Right atrium auricular region (tissue), 2 donors: ENCODE data around the gene KIFBP. TPM values are rescaled to one million over a fixed set of nuclear protein-coding genes. Genes with fewer than 3 reads are reported as not detected.
"Not testable (repeated sequence)": the region's sequence is repeated elsewhere in the genome, so short reads cannot be mapped to it uniquely, and the experiment has no call there.

Experiments
- DNase-seq: peaks from one replicate; pipeline ENCODE4 v3.0.0-alpha.2; 2019; ENCODE audit warnings: low spot score
- H3K27ac ChIP-seq, 2 donors: fragments of 200-600 bp; sonication (generic); 1 replicate in 1 of 2; 2 replicates in 1 of 2; pipeline ENCODE4 v1.5.1; 2016 to 2019
- H3K27me3 ChIP-seq, 2 donors: fragments of 200-600 bp; sonication (generic); one replicate each; pipeline versions ENCODE4 v1.5.1 to v1.6.0; 2017 to 2019
- H3K36me3 ChIP-seq: fragments of 200-600 bp; sonication (generic); one replicate; pipeline ENCODE4 v1.5.1; 2016
- H3K4me1 ChIP-seq, 2 donors: fragments of 200-600 bp; sonication (generic); one replicate each; pipeline versions ENCODE4 v1.5.1 to v1.6.0; 2017 to 2019
- H3K4me3 ChIP-seq, 2 donors: fragments of 200-600 bp; sonication (generic); 1 replicate in 1 of 2; 2 replicates in 1 of 2; pipeline ENCODE4 v1.5.1; 2017 to 2019; ENCODE audit warnings: mild to moderate bottlenecking in 1 of 2, moderate library complexity in 1 of 2
- H3K9me3 ChIP-seq, 2 donors: fragments of 200-600 bp; sonication (generic); one replicate each; pipeline ENCODE4 v1.5.1; 2019
- total RNA-seq, 2 donors: library from RNA; depleted of rRNA; stranded (reverse); fragments of >200 nt; gene quantifications; one replicate each; pipeline ENCODE4 v1.1.0, GENCODE V29; 2016
- TF ChIP-seq, protein P1 (sequence below), 2 donors: fragments of 200-600 bp; sonication (generic); IDR thresholded peaks; one replicate each; pipeline ENCODE4 v1.5.1; 2019; ENCODE audit warnings: antibody characterized with exemption in 2 of 2

Gene KIFBP
- total RNA-seq, 2 donors from 2014 or later, result 36.4 to 48.8 TPM

DNA sequence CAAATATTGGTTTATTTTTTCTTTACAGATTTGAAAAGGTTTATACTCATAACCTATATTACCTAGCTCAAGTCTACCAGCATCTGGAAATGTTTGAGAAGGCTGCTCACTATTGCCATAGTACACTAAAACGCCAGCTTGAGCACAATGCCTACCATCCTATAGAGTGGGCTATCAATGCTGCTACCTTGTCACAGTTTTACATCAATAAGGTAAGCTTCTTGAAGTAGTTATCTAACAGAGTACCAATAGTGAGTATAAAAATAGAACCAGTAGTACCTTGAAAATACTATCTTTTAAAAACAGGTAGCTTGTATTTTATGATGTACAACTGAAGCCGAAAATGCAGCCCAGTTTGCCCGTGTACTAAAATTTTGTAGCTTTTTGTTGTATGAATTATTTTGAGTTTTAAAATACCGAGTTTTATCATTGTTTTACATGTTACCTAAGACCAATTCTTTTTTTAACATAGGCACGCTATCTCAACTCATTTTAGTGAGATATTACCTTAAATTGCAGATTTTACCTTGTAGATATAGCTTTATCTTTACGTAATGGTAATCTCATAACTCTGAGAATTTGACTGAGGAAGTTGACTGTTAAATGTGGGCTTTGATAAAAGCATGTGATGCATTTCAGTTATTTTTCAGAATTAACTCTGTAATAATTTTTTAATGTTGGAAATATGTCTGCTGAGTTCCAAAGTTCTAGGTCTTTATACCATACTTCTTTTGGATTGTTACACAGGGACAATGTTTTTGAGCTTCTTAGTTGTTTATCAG lies 17.3 kb downstream of the KIFBP start:
- TF ChIP-seq, protein P1, sequence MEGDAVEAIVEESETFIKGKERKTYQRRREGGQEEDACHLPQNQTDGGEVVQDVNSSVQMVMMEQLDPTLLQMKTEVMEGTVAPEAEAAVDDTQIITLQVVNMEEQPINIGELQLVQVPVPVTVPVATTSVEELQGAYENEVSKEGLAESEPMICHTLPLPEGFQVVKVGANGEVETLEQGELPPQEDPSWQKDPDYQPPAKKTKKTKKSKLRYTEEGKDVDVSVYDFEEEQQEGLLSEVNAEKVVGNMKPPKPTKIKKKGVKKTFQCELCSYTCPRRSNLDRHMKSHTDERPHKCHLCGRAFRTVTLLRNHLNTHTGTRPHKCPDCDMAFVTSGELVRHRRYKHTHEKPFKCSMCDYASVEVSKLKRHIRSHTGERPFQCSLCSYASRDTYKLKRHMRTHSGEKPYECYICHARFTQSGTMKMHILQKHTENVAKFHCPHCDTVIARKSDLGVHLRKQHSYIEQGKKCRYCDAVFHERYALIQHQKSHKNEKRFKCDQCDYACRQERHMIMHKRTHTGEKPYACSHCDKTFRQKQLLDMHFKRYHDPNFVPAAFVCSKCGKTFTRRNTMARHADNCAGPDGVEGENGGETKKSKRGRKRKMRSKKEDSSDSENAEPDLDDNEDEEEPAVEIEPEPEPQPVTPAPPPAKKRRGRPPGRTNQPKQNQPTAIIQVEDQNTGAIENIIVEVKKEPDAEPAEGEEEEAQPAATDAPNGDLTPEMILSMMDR (IDR thresholded peaks at IDR 0.05), result no peak
- no peak overlapping the region for H3K27ac ChIP-seq
- peaks cover 42% of the 10 kb centered on the region for H3K36me3 ChIP-seq

DNA sequence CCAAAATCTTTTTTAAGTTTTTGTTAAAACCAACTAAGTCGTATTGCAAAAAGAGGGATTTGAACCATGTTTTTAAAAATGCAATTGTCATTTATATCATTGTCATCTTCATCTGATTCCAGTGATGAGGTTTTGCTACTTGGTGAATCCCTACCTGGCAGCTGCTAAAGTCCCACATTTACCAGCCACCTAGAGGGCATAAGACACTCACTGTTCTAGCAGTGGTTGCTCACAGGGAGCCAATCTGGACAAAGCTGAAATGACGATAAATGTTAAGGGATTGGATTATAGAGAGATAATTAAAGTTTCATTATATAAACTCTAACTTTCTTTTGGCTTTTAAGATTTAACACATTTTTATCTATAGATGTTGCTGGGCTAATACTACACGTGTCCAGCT lies 18.7 kb downstream of the KIFBP start:
- peaks cover 42% of the 10 kb centered on the region for H3K36me3 ChIP-seq

More for the DNA sequence above, 17.3 kb downstream of the KIFBP start:
- Histone ChIP-seq H3K27me3 (no peaks in the 10 kb centered on the region), H3K9me3 (no peaks in the 10 kb centered on the region), H3K4me1 (no peaks in the 10 kb centered on the region), H3K4me3 (no peak overlapping the region)
- no peak for DNase-seq

DNA sequence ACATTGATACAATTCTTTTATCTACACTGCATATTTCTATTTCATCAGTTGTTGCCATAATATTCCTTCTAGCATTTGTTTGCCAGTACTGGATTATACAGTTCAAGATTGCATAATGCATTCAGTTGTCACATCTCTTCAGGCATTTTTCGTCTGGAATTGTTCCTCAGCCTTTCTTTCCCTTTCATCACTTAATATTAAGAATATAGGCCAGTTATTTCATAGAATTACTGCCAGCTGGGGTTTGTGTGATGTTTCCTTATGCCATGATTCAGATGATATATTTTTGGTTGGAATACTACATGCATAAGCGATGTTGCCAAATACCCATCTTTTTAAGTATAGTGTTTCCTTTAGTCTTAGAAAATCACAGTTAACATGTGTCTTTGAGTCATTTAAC lies 20.8 kb downstream of the KIFBP start:
- TF ChIP-seq, protein P1 (IDR thresholded peaks at IDR 0.05), result no peak
- H3K4me3 ChIP-seq, result no peak overlapping the region
- H3K4me1 ChIP-seq, result no peaks in the 10 kb centered on the region
- no peaks in the 10 kb centered on the region for H3K9me3 ChIP-seq
- no peaks in the 10 kb centered on the region for H3K27me3 ChIP-seq
- peaks cover 63% of the 10 kb centered on the region for H3K36me3 ChIP-seq
- no peak for DNase-seq
- no peak overlapping the region for H3K27ac ChIP-seq

More for the DNA sequence above, 18.7 kb downstream of the KIFBP start:
- no peaks in the 10 kb centered on the region for H3K27me3 ChIP-seq
- no peak for DNase-seq
- H3K4me1 ChIP-seq, result no peaks in the 10 kb centered on the region
- H3K9me3 ChIP-seq, result no peaks in the 10 kb centered on the region
- no peak overlapping the region for H3K4me3 ChIP-seq
- TF ChIP-seq, protein P1 (IDR thresholded peaks at IDR 0.05), result no peak
- no peak overlapping the region for H3K27ac ChIP-seq

DNA sequence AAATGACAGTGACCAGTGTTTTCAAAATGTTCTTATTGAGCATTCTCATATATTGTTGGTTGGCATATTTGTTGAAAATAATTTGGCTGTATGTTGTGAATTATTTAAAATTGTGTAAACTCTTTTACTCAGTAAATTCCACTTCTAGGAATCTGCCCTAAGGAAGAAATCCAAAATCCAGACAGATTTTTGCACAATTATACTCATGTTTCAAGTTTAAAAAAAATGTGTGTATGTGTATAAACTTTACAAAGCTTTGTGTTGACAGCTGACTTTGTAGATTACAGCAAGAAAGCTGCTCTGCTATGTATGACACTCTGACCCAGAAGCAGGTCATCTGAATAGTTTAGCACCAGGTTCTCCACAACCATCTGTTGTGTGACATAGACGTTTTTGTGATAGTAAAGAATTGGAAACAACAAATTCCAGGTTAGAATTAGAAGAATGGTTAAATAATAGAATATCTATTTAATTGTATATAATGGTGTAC lies 21.6 kb downstream of the KIFBP start:
- Histone ChIP-seq H3K4me1 (no peaks in the 10 kb centered on the region), H3K27ac (no peak overlapping the region), H3K27me3 (no peaks in the 10 kb centered on the region), H3K4me3 (no peak overlapping the region), H3K36me3 (peaks cover 67% of the 10 kb centered on the region), H3K9me3 (no peaks in the 10 kb centered on the region)
- TF ChIP-seq, protein P1 (IDR thresholded peaks at IDR 0.05), result no peak
- no peak for DNase-seq

DNA sequence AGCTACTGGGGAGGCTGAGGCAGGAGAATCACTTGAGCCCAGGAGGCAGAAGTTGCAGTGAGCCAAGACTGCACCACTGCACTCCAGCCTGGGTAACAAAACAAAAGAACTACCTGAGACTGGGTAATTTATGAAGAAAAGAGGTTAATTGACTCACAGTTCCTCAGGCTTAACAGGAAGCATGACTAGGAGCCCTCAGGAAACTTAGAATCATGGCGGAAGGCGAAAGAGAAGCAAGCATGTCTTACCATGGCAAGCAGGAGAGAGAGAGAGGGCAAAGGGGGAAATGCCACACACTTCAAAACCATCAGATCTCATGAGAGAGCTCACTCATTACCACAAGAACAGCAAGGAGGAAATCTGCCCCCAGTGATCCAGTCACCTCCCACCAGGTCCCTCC lies 24.2 kb downstream of the KIFBP start:
- H3K36me3 ChIP-seq, result peaks cover 69% of the 10 kb centered on the region
- not testable (repeated sequence) for DNase-seq, H3K4me3 ChIP-seq, H3K9me3 ChIP-seq, H3K4me1 ChIP-seq, H3K27me3 ChIP-seq, H3K27ac ChIP-seq

DNA sequence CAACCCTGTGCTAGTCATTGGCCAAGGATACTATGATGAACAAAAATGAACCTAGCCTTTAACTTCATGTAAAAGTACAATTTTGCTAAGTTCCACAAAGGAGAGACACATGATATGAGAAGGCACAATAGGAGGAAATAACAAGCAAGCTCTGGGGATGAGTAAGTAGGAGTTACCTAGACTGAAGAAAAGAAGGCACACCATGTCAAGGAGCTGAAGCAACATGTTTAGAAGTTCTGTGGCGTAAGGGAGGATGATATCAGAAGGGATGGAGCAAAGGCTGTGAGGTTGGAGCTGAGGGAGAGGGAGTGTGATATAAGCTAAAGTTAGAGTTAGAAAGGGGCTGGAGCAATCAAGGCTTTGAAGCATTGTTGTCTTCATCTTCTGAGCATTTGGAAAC lies 25.6 kb downstream of the KIFBP start:
- no peak overlapping the region for H3K4me3 ChIP-seq
- TF ChIP-seq, protein P1 (IDR thresholded peaks at IDR 0.05), result no peak
- no peak overlapping the region for H3K27ac ChIP-seq
- H3K4me1 ChIP-seq, result no peaks in the 10 kb centered on the region
- no peaks in the 10 kb centered on the region for H3K27me3 ChIP-seq
- no peaks in the 10 kb centered on the region for H3K9me3 ChIP-seq
- peaks cover 75% of the 10 kb centered on the region for H3K36me3 ChIP-seq
- DNase-seq, result no peak
